GM21528 (cell line): ENCODE results near the gene REV3L.
A peak's percentile ranks its signal among the peaks of the same experiment; 100 is the strongest.
"Not testable (repeated sequence)": the region's sequence is repeated elsewhere in the genome, so short reads cannot be mapped to it uniquely, and the experiment has no call there.

Experiments
- ATAC-seq: cut with Tn5 transposase; IDR thresholded peaks from one replicate; pipeline ENCODE4 v1.9.1; 2021; ENCODE audit warnings: mild to moderate bottlenecking, moderate library complexity; ENCODE audit not compliant: unreplicated experiment, low FRiP score

Gene REV3L

GRCh38 chr6:111482959-111483735 is at the start of gene REV3L:
TSS of gene REV3L (minus strand) at chr6:111483218. CDS start at chr6:111482888, 330 bp downstream.
- peak; percentile 39 for ATAC-seq

- ATAC-seq = no peak
Observed at GRCh38 chr6:111531185-111531584, 48.2 kb upstream of the REV3L start.

GRCh38 chr6:111530667-111531066 is 47.6 kb upstream of the REV3L start:
- no peak for ATAC-seq

- no peak for ATAC-seq
Observed at GRCh38 chr6:111530218-111530617, 47.2 kb upstream of the REV3L start.

GRCh38 chr6:111527367-111527766 is 44.3 kb upstream of the REV3L start:
- ATAC-seq = no peak

- no peak for ATAC-seq
Observed at GRCh38 chr6:111524735-111525134, 41.7 kb upstream of the REV3L start.

- no peak for ATAC-seq
Observed at GRCh38 chr6:111524252-111524651, 41.2 kb upstream of the REV3L start.

- no peak for ATAC-seq
Observed at GRCh38 chr6:111523484-111524167, 40.6 kb upstream of the REV3L start.

- ATAC-seq = no peak
Observed at GRCh38 chr6:111522393-111523020, 39.5 kb upstream of the REV3L start.

- no peak for ATAC-seq
Observed at GRCh38 chr6:111521497-111522270, 38.7 kb upstream of the REV3L start.

GRCh38 chr6:111520524-111520923 is 37.5 kb upstream of the REV3L start:
- ATAC-seq = no peak

- ATAC-seq = no peak
Observed at GRCh38 chr6:111517965-111518364, 34.9 kb upstream of the REV3L start.

- ATAC-seq = no peak
Observed at GRCh38 chr6:111515259-111515658, 32.2 kb upstream of the REV3L start.

- ATAC-seq = not testable (repeated sequence)
Observed at GRCh38 chr6:111514531-111514930, 31.5 kb upstream of the REV3L start.

- ATAC-seq = not testable (repeated sequence)
Observed at GRCh38 chr6:111507219-111507618, 24.2 kb upstream of the REV3L start.

- ATAC-seq = not testable (repeated sequence)
Observed at GRCh38 chr6:111505498-111505897, 22.5 kb upstream of the REV3L start.

GRCh38 chr6:111503660-111504059 is 20.6 kb upstream of the REV3L start:
- no peak for ATAC-seq

GRCh38 chr6:111503194-111503593 is 20.2 kb upstream of the REV3L start:
- no peak for ATAC-seq

- no peak for ATAC-seq
Observed at GRCh38 chr6:111502154-111502553, 19.1 kb upstream of the REV3L start.

- no peak for ATAC-seq
Observed at GRCh38 chr6:111499269-111499793, 16.3 kb upstream of the REV3L start.
